SK-N-MC (cell line): ENCODE data around the gene ZEB2.
A peak's percentile ranks its signal among the peaks of the same experiment; 100 is the strongest.

Experiments
- DNase-seq: peaks from one replicate; pipeline ENCODE4 v3.0.0-alpha.2; 2011; ENCODE audit warnings: low read depth, low spot score
- H3K27ac ChIP-seq: fragments of 200-600 bp; sonication (generic); 2 replicates; pipeline ENCODE4 v1.5.1; 2016; ENCODE audit warnings: mixed run types
- H3K36me3 ChIP-seq: fragments of 200-600 bp; sonication (generic); 2 replicates; pipeline ENCODE4 v1.6.1; 2017; ENCODE audit warnings: antibody characterized with exemption, low read length, mixed read lengths; ENCODE audit not compliant: insufficient read depth
- H3K4me3 ChIP-seq: fragments of 200-600 bp; sonication (generic); 2 replicates; pipeline ENCODE4 v1.5.1; 2016
- H3K9ac ChIP-seq: fragments of 200-600 bp; sonication (generic); 2 replicates; pipeline ENCODE4 v1.8.0; 2017; ENCODE audit warnings: mixed run types, mixed read lengths; ENCODE audit not compliant: insufficient read length
- H3K9me3 ChIP-seq: fragments of 200-600 bp; sonication (generic); 2 replicates; pipeline ENCODE4 v1.6.1; 2017; ENCODE audit warnings: low read depth, mild to moderate bottlenecking, antibody characterized with exemption, low read length, moderate library complexity, mixed read lengths
- EZH2 ChIP-seq: fragments of 200-600 bp; sonication (generic); IDR thresholded peaks from one replicate; pipeline ENCODE4 v1.6.1; 2017; ENCODE audit warnings: antibody characterized with exemption
- FOXP2 ChIP-seq: optimal IDR thresholded peaks from 2 replicates; pipeline ENCODE3; 2011; ENCODE audit warnings: mild to moderate bottlenecking, moderate library complexity; ENCODE audit not compliant: insufficient read depth; ENCODE audit errors: extremely low read length, control extremely low read depth
- POLR2AphosphoS5 ChIP-seq: IDR thresholded peaks from 2 replicates; pipeline ENCODE4 v1.6.1; 2012; ENCODE audit warnings: mild to moderate bottlenecking, low read depth, low read length, borderline replicate concordance

Gene ZEB2

GRCh38 chr2:144424559-144425240, 95.2 kb downstream of the ZEB2 start:
- Histone ChIP-seq H3K36me3 (peaks cover 100% of the 10 kb centered on the region), H3K4me3 (no peak overlapping the region), H3K9me3 (no peaks in the 10 kb centered on the region), H3K9ac (no peak overlapping the region), H3K27ac (0 out of 2 replicates have a peak overlapping the region, but pooled peaks have one; percentile 14)
- no peak for DNase-seq
- no peak for TF ChIP-seq FOXP2
- no peak for TF ChIP-seq EZH2
- no peak for TF ChIP-seq POLR2AphosphoS5

- Histone ChIP-seq H3K9ac (no peak overlapping the region), H3K9me3 (no peaks in the 10 kb centered on the region), H3K36me3 (peaks cover 95% of the 10 kb centered on the region), H3K4me3 (no peak overlapping the region), H3K27ac (peak overlapping the region; percentile 4; the same call in 1 of the 2 replicates)
- no peak for DNase-seq
- TF ChIP-seq EZH2, result no peak
- TF ChIP-seq FOXP2, result no peak
- TF ChIP-seq POLR2AphosphoS5, result no peak
Measured at GRCh38 chr2:144421606-144422510, 98.1 kb downstream of the ZEB2 start.

- 0 out of 2 replicates have a peak overlapping the region, but pooled peaks have one; percentile 45 for H3K27ac ChIP-seq
- TF ChIP-seq POLR2AphosphoS5 (no peak), FOXP2 (no peak), EZH2 (no peak)
- no peak overlapping the region for H3K4me3 ChIP-seq
- H3K9me3 ChIP-seq, result no peaks in the 10 kb centered on the region
- H3K9ac ChIP-seq, result no peak overlapping the region
- no peak for DNase-seq
- peaks cover 92% of the 10 kb centered on the region for H3K36me3 ChIP-seq
Measured at GRCh38 chr2:144419218-144419617, 100.7 kb downstream of the ZEB2 start.

- no peak for DNase-seq
- H3K36me3 ChIP-seq, result peaks cover 82% of the 10 kb centered on the region
Measured at GRCh38 chr2:144415386-144415785, 104.5 kb downstream of the ZEB2 start.

GRCh38 chr2:144414324-144414845, 105.5 kb downstream of the ZEB2 start:
- Histone ChIP-seq H3K9ac (no peak overlapping the region), H3K27ac (no peak overlapping the region), H3K4me3 (no peak overlapping the region), H3K36me3 (peaks cover 80% of the 10 kb centered on the region), H3K9me3 (no peaks in the 10 kb centered on the region)
- no peak for DNase-seq
- TF ChIP-seq FOXP2 (no peak), POLR2AphosphoS5 (no peak), EZH2 (no peak)

More at GRCh38 chr2:144415386-144415785, 104.5 kb downstream of the ZEB2 start:
- TF ChIP-seq EZH2 (no peak), FOXP2 (no peak), POLR2AphosphoS5 (no peak)
- Histone ChIP-seq H3K4me3 (no peak overlapping the region), H3K9ac (no peak overlapping the region), H3K9me3 (no peaks in the 10 kb centered on the region), H3K27ac (no peak overlapping the region)

- H3K9ac ChIP-seq, result no peak overlapping the region
- no peaks in the 10 kb centered on the region for H3K9me3 ChIP-seq
- H3K36me3 ChIP-seq, result peaks cover 85% of the 10 kb centered on the region
- peak overlapping the region; percentile 37; the same call in 1 of the 2 replicates for H3K27ac ChIP-seq
- H3K4me3 ChIP-seq, result no peak overlapping the region
- no peak for TF ChIP-seq EZH2
- no peak for TF ChIP-seq FOXP2
- no peak for TF ChIP-seq POLR2AphosphoS5
- DNase-seq, result no peak
Measured at GRCh38 chr2:144412709-144413108, 107.2 kb downstream of the ZEB2 start.

- Histone ChIP-seq H3K9ac (no peak overlapping the region), H3K27ac (peak overlapping the region; percentile 3; the same call in 1 of the 2 replicates), H3K4me3 (no peak overlapping the region), H3K9me3 (no peaks in the 10 kb centered on the region), H3K36me3 (peaks cover 85% of the 10 kb centered on the region)
- DNase-seq, result no peak
- no peak for TF ChIP-seq POLR2AphosphoS5
Measured at GRCh38 chr2:144411473-144411872, 108.4 kb downstream of the ZEB2 start.

GRCh38 chr2:144409241-144409640, 110.7 kb downstream of the ZEB2 start:
- no peaks in the 10 kb centered on the region for H3K9me3 ChIP-seq
- peaks cover 87% of the 10 kb centered on the region for H3K36me3 ChIP-seq
- TF ChIP-seq FOXP2, result no peak
- no peak for DNase-seq
- H3K4me3 ChIP-seq, result no peak overlapping the region
- H3K27ac ChIP-seq, result peak overlapping the region; percentile 12; the same call in 1 of the 2 replicates
- no peak overlapping the region for H3K9ac ChIP-seq
